OCI-M1 (cell line): Measurements from ENCODE around the gene DUSP16.
"Not testable (repeated sequence)": the region's sequence is repeated elsewhere in the genome, so short reads cannot be mapped to it uniquely, and the experiment has no call there.

Source experiments
- DNase-seq: peaks from one replicate; lab custom pipeline; 2025; lab: John Stamatoyannopoulos, UW

The DUSP16 gene

DNA sequence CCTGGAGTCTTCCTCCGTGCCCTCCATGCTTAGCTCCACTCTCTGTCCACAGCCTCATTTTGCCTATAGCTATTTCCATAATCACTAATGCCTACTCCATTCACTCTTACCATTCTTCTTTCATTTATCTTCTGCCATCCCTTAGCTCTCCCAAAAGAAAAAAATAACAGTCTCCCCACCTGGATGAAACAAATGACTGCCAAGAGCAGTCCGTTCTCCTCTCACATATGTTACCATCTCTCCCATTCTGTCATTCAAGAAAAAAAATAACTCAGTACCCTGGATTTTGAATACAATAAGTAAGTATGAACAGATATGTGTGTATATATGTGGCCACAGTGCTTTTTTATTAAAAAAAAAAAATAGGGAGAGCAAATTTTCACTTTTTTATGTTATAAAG is 13.2 kb downstream of the DUSP16 start:
- no peak for DNase-seq

DNA sequence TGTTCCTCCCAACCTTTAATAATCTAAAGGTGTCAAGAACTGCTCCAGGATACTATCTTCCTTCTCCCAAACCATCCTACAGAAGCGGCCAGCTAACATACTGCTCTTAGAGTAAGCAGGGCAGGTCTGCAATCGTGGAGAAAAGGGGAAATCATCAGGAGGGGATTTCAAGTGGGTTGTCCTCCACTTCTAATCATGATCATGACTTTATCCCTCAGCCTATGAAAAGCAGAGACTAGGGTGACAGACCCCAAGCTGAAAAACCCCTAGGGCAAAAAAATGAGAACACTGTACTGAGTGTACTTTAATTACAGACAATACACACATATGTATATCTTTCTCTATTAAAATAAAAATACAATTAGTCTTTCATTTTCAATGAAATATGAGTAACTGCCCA is 13.9 kb downstream of the DUSP16 start:
- no peak for DNase-seq

DNA sequence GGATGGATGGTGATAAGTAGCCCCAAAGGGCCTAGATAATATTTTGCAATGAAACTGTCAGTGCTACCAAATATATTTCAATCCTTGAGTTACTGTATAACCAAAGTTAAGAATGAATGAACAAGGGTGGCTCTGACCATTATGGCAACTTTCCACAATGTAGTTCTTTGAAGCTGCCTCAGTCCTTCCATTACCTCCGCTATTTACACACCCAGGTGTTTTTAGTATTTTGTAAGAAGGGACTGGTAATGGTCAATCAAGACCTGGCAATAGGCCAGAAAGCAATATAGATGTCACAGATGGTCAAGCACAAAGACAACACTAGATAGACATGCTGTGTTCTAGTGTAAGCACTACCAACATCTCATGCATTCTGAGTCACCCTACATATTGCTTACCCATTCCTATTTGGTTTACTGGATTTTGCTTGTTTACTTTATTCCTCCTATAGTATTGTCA is 16.3 kb downstream of the DUSP16 start:
- no peak for DNase-seq

DNA sequence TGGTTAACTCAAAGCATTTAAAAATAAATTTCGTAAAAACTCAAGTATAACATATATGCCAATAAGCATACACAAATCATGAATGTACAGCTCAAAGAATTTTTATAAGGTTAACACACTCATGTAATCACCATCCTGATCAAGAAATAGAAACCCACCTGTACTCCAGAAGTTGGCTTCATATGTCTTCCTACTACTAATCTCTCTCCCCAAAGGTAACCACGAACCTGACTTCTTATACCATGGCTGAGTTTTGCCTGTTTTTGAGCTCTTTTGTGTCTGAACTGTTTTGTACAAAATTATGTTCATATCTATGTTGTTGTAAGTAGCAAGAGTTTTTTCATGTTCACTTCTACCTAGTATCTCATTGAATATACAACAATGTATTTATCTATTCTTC is 18.7 kb downstream of the DUSP16 start:
- no peak for DNase-seq

DNA sequence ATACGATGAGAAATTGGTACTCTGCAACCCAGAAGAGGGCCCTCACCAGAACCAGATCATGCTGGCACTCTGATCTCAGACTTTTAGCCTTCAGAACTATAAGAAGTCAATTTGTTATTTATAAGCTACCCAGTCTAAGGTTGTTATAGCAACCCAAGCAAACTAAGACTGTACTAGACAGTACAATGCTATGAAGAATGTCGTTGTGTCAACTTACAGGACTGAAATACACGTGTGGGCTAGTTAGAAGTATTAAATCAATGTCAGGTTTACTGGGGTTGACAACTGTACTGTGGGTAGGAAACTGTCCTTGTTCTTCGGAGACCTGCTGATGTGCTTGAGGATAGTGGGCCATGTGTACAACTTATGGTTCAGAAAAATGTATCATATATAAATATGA is 19.7 kb downstream of the DUSP16 start:
- DNase-seq: no peak

DNA sequence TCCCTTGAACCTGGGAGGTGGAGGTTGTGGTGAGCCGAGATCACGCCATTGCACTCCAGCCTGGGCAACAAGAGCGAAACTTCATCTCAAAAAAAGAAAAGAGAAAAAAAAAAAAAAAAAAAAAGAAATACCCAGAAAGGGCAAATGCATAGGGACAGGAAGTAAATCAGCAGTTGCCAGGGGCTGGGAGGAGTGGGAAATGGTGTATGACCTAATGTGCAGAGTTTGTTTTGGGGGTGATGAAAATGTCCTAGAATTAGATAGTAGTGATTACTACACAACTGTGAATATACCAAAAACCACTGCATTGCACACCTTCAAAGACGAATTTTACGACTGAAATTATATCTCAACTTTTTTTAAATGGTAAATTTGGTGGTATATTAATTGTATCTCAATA is 20.4 kb downstream of the DUSP16 start:
- no peak for DNase-seq

DNA sequence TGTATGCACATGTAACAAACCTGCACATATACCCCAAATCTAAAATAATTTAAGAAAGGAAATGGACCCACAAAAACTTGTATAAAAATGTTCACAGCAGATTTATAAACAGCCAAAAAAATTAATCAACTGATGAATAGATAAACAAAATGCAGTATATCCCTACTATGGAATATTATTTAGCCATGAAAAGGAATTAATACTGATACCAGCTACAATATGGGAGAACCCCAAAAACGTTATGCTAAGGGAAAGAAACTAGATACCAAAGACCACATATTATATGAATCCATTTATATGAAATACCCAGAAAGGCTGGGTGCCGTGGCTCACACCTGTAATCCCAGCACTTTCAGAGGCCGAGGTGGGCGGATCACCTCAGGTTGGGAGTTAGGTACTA is 20.9 kb downstream of the DUSP16 start:
- no peak for DNase-seq

DNA sequence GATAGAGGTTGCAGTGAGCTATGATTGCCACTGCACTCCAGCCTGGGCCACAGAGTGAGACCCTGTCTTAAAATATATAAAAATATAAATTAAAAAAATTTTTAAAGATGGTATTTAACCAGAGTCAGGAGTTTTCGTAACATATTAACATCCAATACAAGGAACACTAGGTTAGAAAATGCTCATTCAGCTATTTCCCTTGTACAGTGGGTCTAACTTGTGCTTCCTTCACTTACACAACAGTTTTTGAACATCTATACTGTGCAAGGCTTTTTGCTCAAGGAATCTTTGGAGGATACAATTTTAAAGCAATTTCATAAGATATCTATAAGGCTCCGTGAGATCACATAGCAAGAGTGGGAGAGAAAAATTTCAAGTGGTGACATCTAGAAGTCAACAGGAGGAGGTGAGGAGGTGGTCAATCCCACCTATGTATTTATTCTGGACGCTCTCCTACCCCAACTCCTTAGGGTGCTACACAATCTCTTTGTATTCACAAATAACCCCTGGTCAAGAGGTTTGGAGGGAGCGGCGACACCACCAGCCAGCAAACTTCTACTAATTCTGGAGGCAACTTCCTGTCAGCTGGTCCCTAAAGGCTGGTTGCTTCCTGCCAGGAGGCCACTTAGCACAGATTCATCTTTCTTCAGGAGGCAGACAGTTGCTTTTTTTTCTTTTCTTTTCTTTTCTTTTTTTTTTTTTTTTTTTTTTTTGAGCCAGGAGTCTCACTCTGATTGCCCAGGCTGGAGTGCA is 22.2 kb downstream of the DUSP16 start:
- no peak for DNase-seq

DNA sequence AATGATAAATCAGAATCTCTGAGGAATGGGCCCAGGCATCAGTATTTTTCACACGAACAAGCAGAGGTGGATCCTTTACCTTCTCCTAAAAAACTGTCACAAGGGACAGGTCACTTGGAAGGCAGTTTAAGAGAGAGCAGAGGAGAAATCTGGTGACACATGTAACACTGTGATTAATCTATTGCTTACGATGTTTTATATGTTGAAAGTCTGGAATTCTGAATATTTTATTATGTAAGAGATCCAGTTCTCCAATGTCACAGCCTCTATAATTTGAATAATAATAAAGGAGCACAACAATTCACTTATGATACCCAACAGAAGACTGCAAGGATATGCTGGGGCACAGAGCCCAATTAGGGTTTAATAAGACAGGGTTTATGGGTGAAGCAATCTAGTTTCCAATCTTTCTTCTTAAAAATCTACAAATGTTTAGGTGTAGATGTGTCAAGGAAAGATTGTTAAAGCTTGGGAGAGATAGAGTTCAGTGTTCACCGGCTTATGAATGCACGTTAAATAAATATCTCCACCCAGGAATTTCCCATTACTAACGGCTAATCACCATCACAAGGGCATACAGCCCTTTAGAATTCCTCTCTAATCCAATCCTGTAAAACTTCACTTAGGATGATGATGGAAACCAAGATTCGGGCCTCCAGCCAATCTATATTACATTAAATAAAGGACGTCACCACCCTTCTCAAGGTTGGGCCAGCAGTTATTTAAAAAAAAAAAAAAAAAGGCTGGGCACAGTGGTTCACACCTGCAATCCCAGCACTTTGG is 23.4 kb downstream of the DUSP16 start:
- DNase-seq: no peak

DNA sequence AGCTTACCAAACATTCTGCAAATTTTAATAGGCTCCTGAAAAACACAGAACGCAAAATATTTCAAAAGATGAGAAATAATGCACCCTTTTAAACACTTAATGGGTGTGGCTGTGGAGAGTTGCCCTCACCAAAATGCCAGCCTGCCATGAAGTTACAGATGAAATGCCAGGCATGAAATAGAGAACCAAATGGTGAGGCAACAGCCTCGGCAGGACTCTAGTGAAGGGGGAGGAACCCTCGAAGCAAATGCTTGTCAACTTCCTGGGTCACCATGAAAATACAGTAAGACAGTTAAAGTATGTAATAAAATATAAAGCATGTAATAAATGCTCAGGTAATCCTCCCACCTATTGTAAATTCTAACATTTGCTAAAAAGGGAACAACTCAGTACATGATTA is 24.1 kb downstream of the DUSP16 start:
- DNase-seq: no peak

DNA sequence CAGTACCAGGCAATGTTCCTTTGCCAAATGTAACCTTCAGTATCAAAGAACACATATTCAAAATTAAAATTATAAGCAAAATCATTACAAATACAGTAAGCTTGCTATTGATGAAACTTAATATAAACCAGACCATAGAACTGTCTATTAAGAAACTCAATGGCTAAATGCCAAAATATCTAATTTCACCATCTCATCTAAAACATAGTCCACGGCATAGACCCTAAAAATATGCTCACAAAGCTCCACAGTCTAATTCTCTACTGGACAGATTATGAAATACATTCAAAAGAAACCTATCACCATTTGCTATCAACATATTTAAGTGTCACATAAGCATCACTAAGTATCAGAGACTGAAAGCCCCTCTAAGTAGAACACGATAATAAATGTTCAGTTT is 25.2 kb downstream of the DUSP16 start:
- DNase-seq: no peak

DNA sequence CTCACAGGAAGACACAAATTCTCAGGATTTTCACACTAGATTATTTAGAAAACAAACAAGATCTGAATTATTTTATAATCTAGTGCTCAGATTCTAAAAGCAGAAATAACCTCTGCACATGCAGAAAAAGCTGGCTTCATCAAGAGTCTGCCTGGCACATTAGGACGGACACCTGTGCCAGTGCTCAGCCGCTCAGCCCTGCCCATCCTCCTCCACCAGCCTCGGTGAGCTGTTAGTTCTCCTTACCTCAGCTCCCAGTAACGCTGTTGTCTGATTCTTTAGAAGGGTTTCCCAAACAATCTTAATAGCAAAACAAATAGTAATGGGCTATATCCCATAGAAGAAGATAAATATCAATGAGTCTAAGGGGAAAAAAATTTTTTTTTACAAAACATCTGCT is 27.7 kb downstream of the DUSP16 start:
- no peak for DNase-seq

DNA sequence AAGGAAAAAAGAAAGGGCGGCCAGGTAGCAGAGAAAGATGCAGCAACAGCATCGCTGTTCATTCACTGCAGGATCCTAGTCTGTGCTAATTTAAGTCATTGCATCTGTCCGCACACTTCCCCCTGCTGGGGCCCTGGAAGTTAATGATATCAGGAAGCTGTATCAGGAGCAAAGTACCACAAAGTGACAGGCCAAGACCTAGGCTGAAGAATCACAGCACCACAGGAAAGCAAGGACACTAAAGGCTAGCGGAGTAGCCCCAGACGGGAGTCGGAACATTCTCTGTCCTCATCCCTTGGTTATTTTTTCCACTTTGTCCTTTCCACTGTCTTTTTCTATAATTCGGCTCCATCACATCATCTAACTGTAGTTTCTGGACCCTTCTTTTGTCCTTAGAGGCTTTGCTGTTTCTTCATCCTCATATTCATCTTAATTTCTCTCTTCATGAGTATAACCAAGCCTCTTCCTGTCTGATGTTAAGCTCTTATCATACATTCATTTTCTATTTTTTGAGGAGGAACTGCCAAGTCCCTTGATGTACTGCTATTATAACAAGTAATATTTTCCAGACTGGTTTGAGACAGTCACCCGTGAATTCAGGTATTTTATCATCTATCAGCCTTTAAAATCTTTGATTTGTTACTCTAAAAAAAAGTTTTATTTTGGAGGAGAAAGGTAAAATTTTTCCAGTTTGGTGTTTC is 28.3 kb downstream of the DUSP16 start:
- no peak for DNase-seq

DNA sequence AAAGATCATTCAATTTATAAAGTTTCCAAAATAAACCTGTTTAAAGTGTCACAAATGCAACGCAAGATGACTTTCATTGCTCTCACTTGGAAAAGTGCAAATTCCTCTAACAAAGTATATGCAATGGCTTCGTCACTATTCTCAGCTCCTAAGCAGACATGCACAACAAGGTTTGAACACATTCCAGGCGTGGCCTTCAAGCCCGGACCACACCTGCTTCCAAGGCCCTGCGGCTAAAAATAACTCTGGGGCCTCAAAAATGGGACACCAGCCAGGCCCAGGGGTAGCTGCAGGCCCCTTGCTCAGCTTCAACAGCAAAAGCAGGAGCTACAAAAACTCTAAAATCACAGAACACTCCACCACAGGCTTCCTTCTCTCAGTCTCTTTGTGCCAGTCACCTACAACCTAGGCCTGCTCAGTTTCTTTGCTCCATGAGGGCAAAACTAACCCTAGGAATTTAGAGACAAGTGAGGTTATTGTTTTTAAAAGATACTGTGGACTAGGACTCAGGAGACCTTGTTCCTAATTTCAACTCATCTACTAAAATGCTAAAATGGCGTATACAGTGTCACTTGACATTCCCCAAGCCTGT is 29.3 kb downstream of the DUSP16 start:
- no peak for DNase-seq

DNA sequence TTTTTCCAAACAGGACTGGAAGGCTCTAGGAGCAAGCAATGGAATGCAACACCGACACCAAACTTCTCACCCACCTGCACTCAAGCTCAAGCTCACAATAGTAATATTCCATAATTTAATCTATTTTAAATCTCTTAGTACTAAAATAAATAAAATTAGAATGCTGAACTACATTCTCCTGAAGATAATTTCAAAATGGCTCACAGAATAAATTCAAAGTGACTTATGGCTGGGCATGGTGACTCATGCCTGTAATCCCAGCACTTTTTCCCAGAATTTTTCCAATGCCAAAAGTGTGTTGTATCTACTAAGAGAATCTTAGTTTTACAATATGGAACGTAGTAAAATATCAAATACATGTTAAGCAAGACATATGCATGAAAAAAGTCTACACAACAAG is 31.5 kb downstream of the DUSP16 start:
- DNase-seq: no peak

DNA sequence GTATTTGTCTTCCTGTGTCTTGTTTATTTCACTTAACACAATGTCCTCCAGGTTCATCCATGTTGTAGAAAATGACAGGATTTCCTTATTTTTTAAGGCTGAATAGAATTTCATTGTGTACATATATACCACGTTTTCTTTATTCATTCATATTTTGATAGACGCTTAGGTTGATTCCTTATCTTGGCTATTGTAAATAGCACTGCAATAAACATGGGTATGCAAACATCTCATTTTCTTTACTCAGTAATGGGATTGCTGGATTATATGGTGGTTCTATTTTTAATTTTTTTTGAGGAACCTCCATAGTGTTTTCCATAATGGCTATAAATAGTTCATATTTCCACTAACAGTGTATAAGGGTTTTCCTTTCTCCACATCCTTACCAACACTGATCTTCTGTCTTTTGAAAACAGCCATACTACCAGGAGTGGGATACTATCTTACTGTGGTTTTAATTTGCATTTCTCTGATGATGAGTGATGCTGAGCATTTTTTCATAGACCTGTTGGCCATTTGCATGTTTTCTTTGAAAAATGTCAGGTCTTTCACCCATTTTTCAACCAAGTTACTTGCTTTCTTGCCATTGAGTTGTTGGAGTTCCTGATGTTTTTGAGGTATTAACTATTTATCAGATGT is 32.8 kb downstream of the DUSP16 start:
- no peak for DNase-seq

DNA sequence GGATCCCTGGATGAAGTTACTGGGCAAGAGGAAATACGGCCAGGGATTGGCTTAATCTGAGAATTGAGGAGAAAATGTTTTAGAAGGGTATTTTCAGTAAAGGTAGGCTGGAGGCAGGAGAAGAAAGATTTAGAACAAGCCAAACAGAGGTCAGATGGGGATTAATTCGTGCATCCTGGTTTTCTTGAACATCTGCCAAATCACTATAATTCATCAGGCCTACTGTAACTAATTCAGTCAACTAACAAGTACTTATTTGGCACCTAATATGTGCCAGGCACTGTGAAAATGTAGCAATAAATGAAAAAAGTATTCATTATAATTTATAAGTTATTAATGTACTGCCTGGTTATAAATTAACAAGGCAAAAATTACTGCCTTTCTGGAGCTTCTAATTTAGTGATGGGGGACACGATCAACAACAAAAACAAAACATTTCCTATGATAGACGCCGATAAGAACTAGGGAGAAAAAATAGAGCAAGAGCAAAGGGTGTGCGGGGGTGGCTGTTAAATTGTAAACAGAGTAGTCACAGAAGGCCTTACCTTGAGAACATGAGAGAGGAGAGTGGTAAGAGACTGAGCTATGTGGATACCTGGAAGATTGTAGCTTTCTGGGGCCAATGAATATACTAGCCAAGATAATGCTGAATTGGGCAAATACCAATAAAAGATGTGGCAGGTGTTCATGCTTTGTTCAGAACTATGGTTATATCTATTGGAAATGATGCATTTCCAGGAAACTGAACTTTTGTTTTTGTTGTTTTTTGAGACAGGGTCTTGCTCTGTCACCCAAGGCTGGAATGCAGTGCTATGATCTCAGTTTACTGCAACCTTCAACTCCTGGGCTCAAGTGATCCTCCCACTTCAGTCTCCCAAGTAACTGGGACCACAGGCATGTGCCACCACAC is 34.0 kb downstream of the DUSP16 start:
- DNase-seq: no peak

DNA sequence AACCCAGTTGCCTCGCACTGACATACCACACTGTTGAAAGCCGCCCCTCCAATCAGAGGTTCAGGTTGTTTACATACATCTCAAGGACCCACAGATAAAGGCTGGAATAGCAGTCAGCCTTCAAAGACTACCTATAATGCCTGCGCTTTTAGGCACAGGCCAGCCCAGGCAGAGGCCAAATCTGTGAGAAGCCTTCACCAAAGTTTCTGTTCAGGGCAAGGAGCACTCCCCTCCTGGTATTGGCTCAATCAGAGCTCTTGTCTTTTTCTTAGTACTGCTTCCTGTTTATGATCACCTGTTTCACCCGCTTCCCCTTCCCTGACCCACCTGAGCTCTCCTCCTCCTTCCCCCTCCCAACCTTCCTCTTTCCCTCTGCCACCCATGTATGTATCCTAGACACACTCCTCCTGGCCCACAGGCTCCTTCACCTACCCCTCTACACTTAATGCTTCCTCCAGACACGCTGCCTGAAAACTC is 34.8 kb downstream of the DUSP16 start:
- no peak for DNase-seq

DNA sequence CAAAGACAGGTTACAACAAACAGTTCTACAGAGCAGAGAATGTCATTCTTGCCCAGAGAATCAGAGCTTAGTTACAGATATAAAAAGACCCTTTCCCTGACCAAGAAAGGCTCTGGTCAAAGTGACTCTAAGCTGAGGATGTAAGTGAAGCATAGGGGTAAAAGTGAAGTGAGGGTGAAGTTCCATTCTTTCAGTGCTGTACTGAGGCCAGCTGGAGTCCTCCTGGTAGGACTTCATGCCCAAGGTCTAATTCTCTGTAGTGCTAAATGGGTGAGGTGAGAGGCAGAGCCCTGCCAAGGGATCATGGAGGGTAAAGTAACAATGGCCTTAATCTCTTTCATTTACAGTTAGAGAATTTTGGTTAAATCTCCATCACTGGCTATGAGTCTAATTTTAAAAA is 38.5 kb downstream of the DUSP16 start:
- no peak for DNase-seq

DNA sequence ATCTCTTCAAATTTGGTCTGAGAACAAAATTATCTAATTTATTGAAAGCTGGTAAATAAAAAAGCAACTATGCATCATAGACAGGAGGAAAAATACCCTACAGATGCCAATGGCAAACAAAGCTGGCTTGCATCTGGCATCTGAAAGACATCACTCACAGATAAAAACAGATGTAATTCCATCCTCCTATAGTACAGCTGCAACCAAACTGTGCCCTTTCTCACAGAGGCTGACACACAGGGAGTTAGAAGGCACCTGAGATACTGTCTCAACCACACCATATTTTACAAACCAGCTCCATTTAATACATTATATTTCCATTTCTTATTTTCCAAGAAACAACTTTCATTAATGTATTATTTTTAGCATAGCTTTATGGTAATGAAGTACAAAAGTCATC is 39.4 kb downstream of the DUSP16 start:
- DNase-seq: no peak

DNA sequence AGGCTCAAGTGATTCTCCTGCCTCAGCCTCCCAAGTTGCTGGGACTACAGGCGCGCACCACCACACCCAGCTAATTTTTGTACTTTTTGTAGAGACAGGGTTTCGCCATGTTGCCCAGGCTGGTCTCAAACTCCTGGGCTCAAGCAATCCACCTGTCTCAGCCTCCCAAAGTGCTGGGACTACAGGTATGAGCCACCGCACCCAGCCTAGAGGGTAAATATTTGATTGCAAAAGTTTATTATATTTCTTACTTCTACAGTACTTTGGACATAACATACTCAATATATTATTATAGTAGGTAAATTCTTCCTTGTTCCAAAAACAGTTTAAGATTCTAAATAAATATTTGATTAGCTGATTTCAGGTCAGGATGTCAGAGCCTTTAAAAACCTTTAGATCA is 40.0 kb downstream of the DUSP16 start:
- not testable (repeated sequence) for DNase-seq
